GM21619 (cell line): ENCODE measurements around the gene ZNF608.

Source experiments
- ATAC-seq: cut with Tn5 transposase; IDR thresholded peaks from one replicate; pipeline ENCODE4 v1.9.1; 2021; ENCODE audit not compliant: unreplicated experiment

The ZNF608 gene

DNA sequence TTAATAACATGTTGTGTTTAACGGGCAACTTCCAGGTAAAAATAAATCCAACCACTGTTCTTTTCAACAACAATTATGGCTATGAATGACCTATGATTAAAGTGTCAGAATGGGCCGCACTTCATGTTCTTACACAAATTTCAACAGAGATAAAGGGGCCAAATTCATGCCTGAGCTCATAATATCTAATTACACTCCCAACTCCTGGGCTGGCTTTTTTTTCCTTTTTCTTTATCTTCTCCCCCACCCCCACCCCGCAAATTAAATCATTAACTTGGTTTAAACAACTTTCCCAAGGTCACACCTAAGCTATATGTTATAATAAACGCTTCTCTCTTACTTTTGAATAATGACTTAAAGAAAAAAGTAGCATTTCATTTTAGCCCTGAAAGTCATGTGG is 25.8 kb downstream of the ZNF608 start:
- no peak for ATAC-seq

DNA sequence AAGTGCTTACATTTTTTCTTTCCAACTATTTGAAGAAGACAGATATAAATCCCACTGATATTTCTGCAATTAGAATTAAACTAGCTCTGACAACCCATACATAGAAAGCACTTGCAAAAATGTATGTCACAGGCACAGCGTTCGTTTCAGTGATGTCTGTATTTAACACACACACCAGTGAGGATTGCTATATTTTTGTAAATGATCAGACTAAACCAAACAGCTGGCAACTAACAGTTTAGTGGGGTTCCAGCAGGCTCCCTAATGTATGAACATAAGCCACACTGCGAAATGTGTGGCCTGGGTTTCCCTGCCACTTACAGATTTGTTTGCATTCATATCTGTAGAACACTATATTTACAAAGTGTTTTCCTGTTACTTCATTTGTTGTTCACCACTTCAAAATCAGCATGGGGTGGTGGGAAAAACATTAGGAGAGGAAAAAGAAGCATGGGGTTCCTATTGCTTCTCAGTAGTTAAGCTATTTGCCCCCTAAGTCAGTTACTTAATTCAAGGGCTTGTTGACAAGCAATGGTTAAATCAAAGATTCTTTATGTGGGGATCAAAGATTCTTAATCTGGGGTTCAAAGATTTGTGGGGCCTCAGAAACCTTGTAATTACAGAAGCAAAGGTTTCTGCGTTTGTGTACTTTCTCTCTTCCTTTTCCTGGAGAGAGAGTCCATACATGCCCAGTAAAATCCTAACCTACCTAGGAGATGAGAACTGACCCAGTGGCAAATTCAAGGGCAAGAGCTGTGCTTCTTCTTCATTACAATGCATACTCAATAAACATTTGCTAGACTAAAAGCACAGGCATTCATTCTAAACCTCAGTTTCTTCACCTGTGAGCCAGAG is 27.1 kb downstream of the ZNF608 start:
- ATAC-seq, result no peak

GRCh38 chr5:124718380-124718789 is 28.1 kb downstream of the ZNF608 start:
- ATAC-seq, result no peak

DNA sequence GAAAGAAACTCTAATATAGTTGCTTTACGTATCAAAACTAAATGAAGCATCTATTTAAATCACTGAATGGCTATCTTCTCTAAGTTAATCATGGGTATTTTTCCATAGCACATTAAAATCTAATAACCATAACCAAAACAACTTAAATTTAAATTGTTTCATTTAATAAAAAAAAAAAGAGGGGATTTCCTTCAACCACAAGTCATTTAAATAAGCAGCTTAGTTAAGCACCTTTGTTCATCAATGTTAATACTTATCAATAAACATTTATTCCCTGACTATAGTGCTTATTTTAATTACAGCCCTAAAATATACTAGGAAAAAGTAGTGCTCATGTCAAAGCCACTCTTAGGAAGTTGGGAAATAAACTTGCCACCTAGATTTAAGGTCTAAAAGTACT is 30.3 kb downstream of the ZNF608 start:
- ATAC-seq, result no peak

DNA sequence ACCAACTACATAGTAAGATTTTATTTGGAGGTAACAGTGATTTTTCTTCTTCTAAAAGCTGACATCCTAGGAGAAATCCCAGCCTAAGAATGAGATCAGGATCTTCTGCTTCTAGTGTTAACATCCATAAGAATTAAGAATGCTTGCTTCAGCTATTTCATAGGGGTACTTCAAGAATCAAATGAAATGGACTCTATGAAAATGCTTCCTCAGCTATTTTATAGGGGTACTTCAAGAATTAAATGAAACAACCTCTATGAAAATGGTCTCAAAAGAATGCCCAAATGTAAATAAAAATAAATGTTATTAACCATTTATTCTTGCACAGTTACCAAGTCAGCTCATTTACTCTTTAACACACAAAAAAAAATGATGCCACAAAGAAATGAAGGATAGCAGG is 31.5 kb downstream of the ZNF608 start:
- no peak for ATAC-seq

DNA sequence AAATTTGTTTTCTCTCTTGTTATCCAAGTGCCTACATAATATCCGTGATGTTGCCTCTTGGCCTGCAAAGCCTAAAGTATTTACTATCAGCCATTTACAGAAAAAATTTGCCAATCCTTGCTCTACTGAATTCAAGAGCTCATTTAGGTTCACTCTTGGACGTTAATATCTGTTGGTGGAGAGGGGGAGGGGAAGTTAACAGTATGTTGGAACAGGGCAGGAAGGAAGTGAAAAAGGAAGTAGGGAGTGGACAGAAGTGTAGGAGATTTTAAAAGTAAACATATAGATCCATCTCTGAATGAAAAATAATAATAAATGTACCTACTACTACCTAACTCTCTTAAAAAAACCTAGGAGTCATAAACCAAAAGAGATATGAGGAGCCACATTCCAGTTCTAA is 32.8 kb downstream of the ZNF608 start:
- no peak for ATAC-seq

GRCh38 chr5:124712731-124713305 is 33.6 kb downstream of the ZNF608 start:
- ATAC-seq, result no peak

DNA sequence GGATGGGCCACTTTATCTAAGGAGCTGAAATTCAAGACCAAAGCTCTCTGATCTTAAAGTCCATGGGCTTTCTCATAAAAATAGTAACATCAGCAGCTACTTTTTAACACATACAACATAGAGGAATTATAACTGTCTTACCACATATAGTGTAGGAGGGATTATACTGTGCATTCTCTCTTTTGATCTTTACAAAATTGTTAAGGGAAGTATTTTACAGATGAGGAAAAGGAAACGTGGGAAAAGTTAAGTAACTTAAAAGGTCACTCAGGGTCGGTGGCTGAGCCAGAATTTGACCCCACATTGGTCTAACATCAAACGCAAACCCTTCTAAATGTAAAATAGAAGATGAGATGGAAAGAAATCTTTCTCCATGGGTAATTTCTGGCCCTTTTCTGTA is 38.4 kb downstream of the ZNF608 start:
- no peak for ATAC-seq

DNA sequence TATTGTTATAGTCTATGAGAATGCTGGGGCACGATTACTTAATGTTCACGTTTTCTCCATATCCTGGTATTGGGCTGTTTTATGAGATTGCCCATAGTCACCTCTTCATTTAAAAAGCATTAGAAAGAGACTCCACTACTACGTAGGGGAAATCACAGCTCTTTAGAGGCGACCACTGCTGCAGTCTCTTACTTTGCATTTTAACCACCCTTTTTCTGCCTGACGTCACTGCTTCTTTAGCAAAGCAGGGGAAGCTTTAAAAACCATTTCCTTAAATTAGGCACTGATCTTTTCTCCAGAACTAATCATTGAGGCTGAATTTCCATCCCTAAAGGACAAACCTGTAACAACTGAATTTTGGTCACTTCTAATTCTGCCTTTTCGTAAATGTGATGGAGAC is 38.9 kb downstream of the ZNF608 start:
- peak; percentile 27 for ATAC-seq

DNA sequence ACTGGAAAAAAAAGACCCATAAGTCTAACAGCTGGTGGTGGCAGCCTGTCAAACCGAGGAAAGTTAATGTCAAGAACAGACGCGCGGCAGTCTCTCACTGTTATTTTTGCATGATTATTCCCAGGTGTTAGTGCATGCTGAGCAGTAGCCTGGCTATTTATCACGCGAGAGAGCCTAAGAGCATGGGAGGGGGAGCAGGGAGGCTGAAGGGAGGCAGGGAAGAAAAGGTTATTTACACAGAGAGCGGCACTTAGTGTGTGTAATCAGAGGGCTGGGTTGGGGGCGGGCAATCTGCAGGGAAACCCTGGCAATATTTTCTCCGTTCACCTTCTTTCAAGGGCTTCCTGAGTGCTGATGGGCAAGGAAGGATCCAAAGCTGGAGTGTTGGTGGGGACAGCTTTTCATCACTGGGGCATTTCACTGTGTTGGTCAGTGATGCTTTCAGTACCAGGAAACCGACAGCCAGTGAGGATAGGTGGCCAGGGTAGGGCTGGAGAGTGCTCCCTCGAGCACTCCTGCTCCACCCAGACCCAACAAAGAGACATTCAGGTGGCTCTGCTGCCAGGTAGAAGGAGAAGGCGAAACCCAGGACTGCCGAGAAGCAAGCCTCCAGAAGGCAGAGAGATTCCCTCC is 39.6 kb downstream of the ZNF608 start:
- ATAC-seq, result no peak

DNA sequence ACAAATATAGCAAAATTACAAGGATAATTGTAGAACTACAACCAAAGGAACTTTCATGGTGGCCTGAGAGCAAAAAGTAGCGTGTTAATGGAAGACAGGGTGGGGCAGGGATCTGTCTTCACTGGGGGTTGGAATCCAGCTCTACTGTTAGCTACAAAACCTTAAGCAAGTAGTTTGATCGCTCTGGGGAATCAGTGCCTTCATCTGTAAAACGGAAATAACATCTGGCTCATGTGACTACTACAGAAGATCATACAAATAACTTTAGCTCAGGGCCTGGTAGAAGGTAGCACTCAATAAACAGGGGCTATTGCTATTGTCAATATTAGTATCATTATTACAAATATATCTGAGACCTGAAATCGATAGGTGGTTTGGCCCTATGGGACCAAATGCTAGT is 40.4 kb downstream of the ZNF608 start:
- no peak for ATAC-seq

DNA sequence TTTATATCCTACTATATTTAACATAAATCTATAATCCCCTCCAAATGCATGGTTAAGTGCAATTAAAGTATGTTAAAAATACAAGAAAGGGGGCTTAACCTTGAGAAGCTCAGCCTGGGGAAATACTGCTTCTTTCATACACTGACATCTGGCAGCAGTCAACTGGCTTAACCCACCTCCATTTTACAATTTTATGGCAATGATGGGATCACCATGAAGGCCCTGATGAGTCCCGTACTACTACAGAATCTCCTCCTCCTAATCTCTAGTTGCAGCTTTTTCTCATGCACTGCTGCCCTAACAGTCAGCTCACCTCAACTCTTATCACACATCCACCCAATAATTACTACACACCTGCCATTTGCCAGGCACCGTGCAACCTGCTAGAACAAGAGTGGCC is 40.9 kb downstream of the ZNF608 start:
- ATAC-seq, result no peak

GRCh38 chr5:124704594-124705284 is 41.7 kb downstream of the ZNF608 start:
- ATAC-seq, result peak; percentile 82

GRCh38 chr5:124703995-124704394 is 42.4 kb downstream of the ZNF608 start:
- no peak for ATAC-seq

DNA sequence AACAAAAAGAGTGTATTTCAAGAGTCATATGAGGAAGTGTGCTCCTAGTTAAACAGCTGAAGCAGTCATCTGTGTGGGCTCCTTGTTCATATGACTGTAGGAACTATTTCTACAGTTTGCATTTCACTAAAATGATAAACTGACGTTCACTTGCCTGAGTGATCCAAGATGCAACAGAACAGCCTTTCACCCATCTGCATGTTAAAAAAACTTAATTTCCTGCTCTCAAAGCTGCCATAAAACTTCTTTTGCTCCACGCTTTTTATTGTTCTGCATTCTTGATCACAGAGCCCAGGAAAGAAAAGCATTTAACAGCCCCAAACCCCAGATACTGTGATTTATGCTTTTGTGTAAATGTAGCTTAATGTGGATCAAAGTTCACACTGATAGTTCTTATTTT is 43.9 kb downstream of the ZNF608 start:
- ATAC-seq, result no peak

DNA sequence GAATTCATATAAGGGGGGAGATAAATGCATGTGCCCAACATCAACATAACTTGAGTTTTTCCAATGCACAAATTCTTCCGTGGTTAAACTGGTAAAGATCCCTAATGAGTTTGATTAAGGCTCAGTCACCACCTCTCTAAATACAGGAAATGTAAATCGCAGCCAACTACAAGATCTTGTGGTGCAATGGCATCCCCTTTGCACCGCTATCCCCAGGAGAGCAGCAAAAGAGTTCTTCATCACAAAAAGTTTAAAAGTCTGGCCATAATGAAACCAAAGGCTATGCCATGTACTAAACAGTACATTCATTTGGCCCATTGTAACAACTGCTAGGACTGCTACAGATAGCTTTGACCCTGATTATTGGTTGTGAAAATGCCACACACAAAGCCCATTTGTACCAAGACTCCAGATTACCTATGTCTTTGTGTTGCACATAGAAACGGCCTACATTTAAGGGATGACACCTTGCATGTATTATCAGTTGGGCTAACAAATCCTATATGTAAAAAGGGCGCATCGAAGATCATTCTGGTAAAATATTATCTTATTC is 44.5 kb downstream of the ZNF608 start:
- no peak for ATAC-seq

- no peak for ATAC-seq
These were observed 45.4 kb downstream of the ZNF608 start for GRCh38 chr5:124701016-124701415.

DNA sequence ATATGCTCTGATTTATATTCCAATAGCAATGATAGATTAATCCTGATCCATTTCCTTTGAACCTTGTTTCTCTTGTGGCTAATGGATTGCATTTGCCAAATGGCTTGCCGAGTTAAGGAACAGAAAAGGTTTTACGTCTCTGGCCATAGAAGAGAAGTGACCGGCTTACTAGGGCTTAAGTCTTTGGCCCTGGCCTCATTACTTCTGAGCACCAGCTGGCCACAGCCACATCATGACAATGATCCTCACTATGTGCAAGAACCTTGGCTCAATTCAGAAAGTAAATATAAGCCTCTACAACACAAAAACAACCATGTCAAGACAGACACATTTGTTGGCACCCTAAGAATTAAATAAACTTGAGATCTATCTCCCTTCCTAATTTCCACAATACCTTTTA is 46.1 kb downstream of the ZNF608 start:
- ATAC-seq, result no peak

DNA sequence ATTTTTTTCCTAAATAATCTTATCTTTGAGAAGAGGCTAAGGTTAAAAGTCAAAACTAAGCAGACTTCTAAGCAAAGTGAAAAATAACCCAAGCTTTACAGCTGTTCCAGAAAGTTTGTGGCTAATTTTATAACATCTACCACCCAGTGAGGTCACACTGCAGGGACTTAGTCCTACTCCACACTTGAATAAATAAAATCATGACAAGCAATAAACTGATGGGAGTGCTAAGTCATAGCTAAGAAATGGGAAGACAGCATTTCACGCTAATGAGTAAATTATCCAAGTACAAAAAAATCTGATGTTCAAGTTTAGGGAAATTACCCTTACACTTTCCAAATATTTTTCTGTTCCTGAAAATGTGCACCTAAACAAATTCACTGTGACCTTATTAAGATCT is 47.7 kb downstream of the ZNF608 start:
- no peak for ATAC-seq

GRCh38 chr5:124697933-124698591 is 48.4 kb downstream of the ZNF608 start:
- no peak for ATAC-seq

GRCh38 chr5:124697501-124697900 is 48.9 kb downstream of the ZNF608 start:
- ATAC-seq, result no peak
